Raji (cell line): ENCODE data around the gene DIP2A.

ENCODE experiments used
- POLR2A ChIP-seq: IDR thresholded peaks from 2 replicates; pipeline ENCODE4 v1.6.1; 2011; ENCODE audit warnings: low read depth, low read length, control low read depth; ENCODE audit not compliant: insufficient read depth

The DIP2A gene, protein sequence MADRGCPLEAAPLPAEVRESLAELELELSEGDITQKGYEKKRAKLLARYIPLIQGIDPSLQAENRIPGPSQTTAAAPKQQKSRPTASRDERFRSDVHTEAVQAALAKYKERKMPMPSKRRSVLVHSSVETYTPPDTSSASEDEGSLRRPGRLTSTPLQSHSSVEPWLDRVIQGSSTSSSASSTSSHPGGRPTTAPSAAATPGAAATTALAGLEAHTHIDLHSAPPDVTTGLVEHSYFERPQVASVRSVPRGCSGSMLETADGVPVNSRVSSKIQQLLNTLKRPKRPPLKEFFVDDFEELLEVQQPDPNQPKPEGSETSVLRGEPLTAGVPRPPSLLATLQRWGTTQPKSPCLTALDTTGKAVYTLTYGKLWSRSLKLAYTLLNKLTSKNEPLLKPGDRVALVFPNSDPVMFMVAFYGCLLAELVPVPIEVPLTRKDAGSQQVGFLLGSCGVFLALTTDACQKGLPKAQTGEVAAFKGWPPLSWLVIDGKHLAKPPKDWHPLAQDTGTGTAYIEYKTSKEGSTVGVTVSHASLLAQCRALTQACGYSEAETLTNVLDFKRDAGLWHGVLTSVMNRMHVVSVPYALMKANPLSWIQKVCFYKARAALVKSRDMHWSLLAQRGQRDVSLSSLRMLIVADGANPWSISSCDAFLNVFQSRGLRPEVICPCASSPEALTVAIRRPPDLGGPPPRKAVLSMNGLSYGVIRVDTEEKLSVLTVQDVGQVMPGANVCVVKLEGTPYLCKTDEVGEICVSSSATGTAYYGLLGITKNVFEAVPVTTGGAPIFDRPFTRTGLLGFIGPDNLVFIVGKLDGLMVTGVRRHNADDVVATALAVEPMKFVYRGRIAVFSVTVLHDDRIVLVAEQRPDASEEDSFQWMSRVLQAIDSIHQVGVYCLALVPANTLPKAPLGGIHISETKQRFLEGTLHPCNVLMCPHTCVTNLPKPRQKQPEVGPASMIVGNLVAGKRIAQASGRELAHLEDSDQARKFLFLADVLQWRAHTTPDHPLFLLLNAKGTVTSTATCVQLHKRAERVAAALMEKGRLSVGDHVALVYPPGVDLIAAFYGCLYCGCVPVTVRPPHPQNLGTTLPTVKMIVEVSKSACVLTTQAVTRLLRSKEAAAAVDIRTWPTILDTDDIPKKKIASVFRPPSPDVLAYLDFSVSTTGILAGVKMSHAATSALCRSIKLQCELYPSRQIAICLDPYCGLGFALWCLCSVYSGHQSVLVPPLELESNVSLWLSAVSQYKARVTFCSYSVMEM (N-terminal part only)

DNA sequence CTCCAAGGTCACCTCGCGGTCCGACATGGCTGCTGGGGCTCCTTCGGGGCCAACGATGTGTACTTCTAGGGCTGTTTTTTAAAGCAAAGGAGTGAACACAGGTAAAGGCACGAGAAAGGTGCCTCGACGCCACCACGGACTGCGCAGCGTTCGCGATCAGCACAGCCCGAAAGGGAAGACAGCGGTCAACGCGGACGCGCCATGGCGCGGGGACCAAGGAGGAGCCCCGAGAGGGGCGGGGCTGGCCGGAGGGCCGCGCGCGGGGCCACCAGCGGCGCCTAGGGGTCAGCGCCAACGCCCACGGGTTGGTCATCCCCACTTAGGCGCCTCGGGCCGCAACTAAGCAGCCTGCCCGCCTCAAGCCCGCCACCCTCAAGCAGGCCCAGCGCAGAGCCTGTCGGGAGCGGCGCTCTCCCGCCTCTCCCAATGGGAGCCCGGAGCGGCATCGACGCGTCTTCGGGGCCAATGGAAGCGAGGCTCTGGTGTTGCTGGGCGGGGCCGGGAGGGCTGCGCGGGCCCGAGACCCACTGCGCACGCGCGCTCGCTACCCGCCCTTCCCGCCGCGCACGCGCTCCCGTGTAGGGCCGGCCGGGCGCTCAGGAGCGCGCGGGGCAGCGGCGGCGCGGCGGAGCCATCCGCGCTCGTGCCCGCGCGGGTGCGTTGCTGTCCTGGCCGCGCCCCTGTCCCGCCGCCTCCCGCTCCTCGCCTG is at the start of gene DIP2A:
TSS of gene DIP2A (plus strand) at position 577 of the 709 bp plus-strand sequence. CDS start 241 bp downstream, outside the sequence.
- TF ChIP-seq POLR2A = peak; percentile 79

GRCh38 chr21:46409641-46410406 is 48.9 kb upstream of the DIP2A start:
- no peak for TF ChIP-seq POLR2A

GRCh38 chr21:46410516-46410915 is 48.2 kb upstream of the DIP2A start:
- no peak for TF ChIP-seq POLR2A

GRCh38 chr21:46411236-46411635 is 47.5 kb upstream of the DIP2A start:
- no peak for TF ChIP-seq POLR2A

DNA sequence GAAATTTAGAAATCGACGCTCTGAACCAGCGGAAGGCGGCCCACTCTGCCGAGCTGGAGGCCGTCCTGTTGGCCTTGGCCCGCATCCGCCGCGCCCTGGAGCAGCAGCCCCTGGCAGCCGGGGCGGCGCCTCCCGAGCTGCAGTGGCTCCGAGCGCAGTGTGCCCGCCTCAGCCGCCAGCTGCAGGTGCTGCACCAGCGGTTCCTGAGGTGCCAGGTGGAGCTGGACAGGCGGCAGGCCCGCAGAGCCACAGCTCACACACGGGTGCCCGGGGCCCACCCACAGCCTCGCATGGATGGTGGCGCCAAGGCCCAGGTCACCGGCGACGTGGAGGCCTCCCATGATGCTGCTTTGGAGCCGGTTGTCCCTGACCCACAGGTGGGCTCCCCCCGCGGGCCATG is 47.0 kb upstream of the DIP2A start:
- no peak for TF ChIP-seq POLR2A

DNA sequence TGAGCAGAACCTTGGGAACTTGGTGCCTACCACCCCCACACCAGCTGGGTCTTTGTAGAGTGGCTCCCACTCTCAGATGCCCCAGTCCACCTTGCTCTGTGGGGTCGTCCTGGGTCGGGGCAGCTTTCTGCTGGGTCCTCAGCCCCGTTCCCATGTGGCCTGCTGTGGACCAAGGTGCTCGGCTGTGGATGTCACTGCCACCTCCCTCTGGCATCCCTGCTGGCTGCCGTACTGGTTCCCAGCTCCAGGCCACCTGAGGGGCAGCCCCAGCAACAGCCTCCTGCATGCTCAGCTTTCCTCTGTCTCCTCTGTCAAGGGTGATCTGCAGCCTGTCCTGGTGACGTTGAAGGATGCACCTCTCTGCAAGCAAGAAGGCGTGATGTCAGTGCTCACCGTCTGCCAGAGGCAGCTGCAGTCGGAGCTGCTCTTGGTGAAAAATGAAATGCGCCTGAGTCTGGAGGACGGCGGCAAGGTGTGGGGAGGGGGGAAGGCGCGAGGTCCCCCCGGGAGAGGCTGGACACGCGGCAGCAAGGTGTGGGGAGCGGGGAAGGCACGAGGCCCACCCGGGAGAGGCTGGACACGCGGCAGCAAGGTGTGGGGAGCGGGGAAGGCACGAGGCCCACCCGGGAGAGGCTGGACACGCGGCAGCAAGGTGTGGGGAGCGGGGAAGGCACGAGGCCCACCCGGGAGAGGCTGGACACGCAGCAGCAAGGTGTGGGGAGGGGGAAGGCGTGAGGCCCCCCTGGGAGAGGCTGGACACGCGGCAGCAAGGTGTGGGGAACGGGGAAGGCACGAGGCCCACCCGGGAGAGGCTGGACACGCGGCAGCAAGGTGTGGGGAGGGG is 45.9 kb upstream of the DIP2A start:
- TF ChIP-seq POLR2A = no peak

DNA sequence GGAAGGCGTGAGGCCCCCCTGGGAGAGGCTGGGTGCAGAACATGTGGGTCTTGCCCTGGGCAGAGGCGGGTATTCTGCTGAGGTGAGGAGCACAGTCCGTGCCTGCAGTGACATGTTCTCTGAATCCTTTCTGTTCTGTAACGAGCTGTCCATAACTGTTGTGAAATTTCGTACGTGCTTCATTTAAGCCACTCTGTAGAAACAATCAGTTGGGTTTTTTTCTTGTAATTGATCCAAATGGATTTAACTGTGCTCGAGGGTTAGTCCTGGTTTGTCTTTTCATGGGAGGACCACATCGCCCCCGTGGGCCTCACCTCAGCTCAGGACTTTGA is 45.4 kb upstream of the DIP2A start:
- TF ChIP-seq POLR2A = no peak

DNA sequence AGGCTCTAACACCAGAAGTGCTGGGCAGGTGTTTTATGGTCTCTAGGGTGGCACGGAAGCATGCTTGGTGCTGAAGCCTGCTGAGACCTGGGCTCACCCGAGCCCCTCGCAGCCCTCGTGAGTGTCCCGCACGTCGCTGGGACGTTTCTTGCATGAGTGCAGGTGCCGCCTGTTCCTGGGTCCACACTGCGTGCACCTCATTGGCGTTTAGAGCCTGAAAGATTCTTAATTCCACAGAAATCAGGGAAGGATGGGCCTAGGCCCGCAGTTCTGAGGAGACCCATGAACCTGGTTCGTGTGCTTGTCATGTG is 43.8 kb upstream of the DIP2A start:
- no peak for TF ChIP-seq POLR2A

- no peak for TF ChIP-seq POLR2A
Measured at GRCh38 chr21:46416551-46416950, 42.1 kb upstream of the DIP2A start.

- TF ChIP-seq POLR2A = no peak
Measured at GRCh38 chr21:46418265-46418946, 40.3 kb upstream of the DIP2A start.

GRCh38 chr21:46420241-46421190 is 38.2 kb upstream of the DIP2A start:
- no peak for TF ChIP-seq POLR2A
